KMS-11 (cell line): ENCODE measurements around the gene ASCL2.

Experiments used
- H2AFZ ChIP-seq: fragments of 200-600 bp; sonication (generic); 2 replicates; pipeline ENCODE4 v1.6.1; 2016; ENCODE audit warnings: antibody characterized with exemption, mixed run types, low read depth
- H3K27ac ChIP-seq: fragments of 200-600 bp; sonication (generic); 2 replicates; pipeline ENCODE4 v1.6.1; 2016; ENCODE audit warnings: mild to moderate bottlenecking, mixed run types
- H3K27me3 ChIP-seq: fragments of 200-600 bp; sonication (generic); 2 replicates; pipeline ENCODE4 v1.6.1; 2017; ENCODE audit warnings: mild to moderate bottlenecking, low read depth, mixed run types, moderate library complexity; ENCODE audit not compliant: insufficient read depth
- H3K36me3 ChIP-seq: fragments of 200-600 bp; sonication (generic); 2 replicates; pipeline ENCODE4 v1.6.1; 2017; ENCODE audit warnings: mild to moderate bottlenecking, mixed run types; ENCODE audit not compliant: insufficient read depth
- H3K4me1 ChIP-seq: fragments of 200-600 bp; sonication (generic); 2 replicates; pipeline ENCODE4 v1.6.1; 2016; ENCODE audit warnings: mild to moderate bottlenecking, low read depth, mixed run types; ENCODE audit not compliant: poor library complexity, severe bottlenecking
- H3K4me2 ChIP-seq: fragments of 200-600 bp; sonication (generic); 2 replicates; pipeline ENCODE4 v1.7.0; 2016; ENCODE audit warnings: mild to moderate bottlenecking, mixed run types
- H3K4me3 ChIP-seq: fragments of 200-600 bp; sonication (generic); IDR thresholded peaks from 2 replicates; pipeline ENCODE4 v1.6.1; 2017; ENCODE audit warnings: low read depth, low read length, mixed read lengths; ENCODE audit not compliant: insufficient read depth
- H3K79me2 ChIP-seq: fragments of 200-600 bp; sonication (generic); 2 replicates; pipeline ENCODE4 v1.6.1; 2016; ENCODE audit warnings: low read depth, mixed run types; ENCODE audit not compliant: insufficient read depth
- H3K9ac ChIP-seq: fragments of 200-600 bp; sonication (generic); 2 replicates; pipeline ENCODE4 v1.6.1; 2016; ENCODE audit warnings: mild to moderate bottlenecking, mixed run types
- H4K20me1 ChIP-seq: fragments of 200-600 bp; sonication (generic); 2 replicates; pipeline ENCODE4 v1.6.1; 2016; ENCODE audit warnings: mild to moderate bottlenecking, mixed run types; ENCODE audit not compliant: insufficient read depth
- TF ChIP-seq, protein P1 (sequence below): fragments of 200-600 bp; sonication (generic); conservative IDR thresholded peaks from 2 replicates; pipeline ENCODE4 v1.6.1; 2017; ENCODE audit warnings: low read depth, mild to moderate bottlenecking, antibody characterized with exemption, low read length, moderate library complexity, mixed read lengths

Gene ASCL2

DNA sequence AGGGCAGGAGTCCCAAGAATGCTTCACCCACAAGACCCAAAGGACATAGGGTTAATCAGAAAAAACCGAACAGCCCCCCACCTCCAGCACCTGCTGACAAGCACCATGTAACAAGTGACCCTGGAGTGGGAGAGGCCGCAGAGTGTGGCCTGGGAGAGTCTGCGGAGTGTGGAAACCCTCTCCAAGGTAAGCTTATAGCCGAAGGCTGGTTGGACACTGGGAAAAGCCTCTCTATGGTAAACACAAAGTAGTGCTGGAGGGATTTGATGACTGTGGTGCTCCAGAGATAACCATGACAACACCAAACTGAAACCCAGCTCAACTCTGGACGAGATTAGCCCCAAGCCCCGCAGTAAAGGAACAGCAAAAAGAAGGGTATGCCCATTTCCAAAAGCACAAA lies 19.2 kb downstream of the ASCL2 start:
- H4K20me1 ChIP-seq, result no peaks in the 10 kb centered on the region
- no peaks in the 10 kb centered on the region for H3K4me1 ChIP-seq
- no peaks in the 10 kb centered on the region for H3K79me2 ChIP-seq
- H3K4me2 ChIP-seq, result no peak overlapping the region
- no peaks in the 10 kb centered on the region for H3K36me3 ChIP-seq
- H2AFZ ChIP-seq, result no peak overlapping the region
- no peak overlapping the region for H3K4me3 ChIP-seq
- TF ChIP-seq, protein P1, sequence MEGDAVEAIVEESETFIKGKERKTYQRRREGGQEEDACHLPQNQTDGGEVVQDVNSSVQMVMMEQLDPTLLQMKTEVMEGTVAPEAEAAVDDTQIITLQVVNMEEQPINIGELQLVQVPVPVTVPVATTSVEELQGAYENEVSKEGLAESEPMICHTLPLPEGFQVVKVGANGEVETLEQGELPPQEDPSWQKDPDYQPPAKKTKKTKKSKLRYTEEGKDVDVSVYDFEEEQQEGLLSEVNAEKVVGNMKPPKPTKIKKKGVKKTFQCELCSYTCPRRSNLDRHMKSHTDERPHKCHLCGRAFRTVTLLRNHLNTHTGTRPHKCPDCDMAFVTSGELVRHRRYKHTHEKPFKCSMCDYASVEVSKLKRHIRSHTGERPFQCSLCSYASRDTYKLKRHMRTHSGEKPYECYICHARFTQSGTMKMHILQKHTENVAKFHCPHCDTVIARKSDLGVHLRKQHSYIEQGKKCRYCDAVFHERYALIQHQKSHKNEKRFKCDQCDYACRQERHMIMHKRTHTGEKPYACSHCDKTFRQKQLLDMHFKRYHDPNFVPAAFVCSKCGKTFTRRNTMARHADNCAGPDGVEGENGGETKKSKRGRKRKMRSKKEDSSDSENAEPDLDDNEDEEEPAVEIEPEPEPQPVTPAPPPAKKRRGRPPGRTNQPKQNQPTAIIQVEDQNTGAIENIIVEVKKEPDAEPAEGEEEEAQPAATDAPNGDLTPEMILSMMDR, result no peak
- no peak overlapping the region for H3K9ac ChIP-seq
- H3K27ac ChIP-seq, result no peak overlapping the region
- H3K27me3 ChIP-seq, result peaks cover 67% of the 10 kb centered on the region

DNA sequence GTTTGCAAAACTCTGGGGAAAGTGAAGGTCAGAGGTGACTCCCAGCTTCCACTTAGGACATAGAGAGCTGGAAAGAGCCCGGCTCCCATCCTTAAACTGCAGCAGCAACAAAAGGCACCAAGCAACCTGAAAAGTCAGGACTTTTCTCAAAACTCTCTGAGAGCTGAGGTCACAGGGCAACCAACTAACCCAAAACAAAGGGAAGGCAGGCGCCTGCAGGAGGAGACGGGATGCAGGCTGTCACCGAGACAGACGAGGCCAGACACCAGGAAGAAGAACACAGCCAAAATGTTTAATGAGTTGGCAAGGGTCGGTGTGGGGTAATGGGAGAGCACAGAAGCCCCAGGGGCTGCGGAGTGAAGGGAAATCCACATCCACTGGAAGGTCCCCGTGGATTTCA lies 19.9 kb downstream of the ASCL2 start:
- no peaks in the 10 kb centered on the region for H4K20me1 ChIP-seq
- H3K79me2 ChIP-seq, result no peaks in the 10 kb centered on the region
- no peak overlapping the region for H3K4me2 ChIP-seq
- H3K4me3 ChIP-seq, result no peak overlapping the region
- TF ChIP-seq, protein P1, result no peak
- H3K4me1 ChIP-seq, result no peaks in the 10 kb centered on the region
- H3K27ac ChIP-seq, result no peak overlapping the region
- no peaks in the 10 kb centered on the region for H3K36me3 ChIP-seq
- H2AFZ ChIP-seq, result no peak overlapping the region
- H3K27me3 ChIP-seq, result peaks cover 67% of the 10 kb centered on the region
- H3K9ac ChIP-seq, result no peak overlapping the region

DNA sequence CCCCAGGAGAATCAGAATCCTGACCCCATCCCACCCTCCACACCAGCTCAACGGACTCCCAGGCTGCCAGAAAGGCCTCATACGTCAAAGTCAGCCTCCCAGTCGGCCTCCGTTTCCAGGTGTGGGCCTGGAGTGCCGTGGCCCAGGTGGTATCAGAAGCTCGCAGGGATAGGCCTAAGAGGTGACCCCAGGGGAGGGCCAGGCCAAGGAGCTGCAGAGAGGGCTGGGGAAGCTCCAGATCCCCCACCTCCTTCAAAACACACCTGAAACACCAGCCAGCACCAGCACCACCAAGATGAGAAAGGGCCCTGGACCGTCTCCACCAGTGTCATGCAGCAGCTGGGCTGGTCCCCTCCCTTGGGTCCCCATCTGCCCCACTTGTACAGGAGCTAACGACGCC lies 20.3 kb downstream of the ASCL2 start:
- Histone ChIP-seq H3K9ac (no peak overlapping the region), H3K27ac (no peak overlapping the region), H3K27me3 (peaks cover 66% of the 10 kb centered on the region), H3K4me3 (no peak overlapping the region), H3K4me1 (no peaks in the 10 kb centered on the region), H3K36me3 (no peaks in the 10 kb centered on the region), H4K20me1 (no peaks in the 10 kb centered on the region), H2AFZ (no peak overlapping the region), H3K79me2 (no peaks in the 10 kb centered on the region), H3K4me2 (no peak overlapping the region)
- TF ChIP-seq, protein P1, result no peak

DNA sequence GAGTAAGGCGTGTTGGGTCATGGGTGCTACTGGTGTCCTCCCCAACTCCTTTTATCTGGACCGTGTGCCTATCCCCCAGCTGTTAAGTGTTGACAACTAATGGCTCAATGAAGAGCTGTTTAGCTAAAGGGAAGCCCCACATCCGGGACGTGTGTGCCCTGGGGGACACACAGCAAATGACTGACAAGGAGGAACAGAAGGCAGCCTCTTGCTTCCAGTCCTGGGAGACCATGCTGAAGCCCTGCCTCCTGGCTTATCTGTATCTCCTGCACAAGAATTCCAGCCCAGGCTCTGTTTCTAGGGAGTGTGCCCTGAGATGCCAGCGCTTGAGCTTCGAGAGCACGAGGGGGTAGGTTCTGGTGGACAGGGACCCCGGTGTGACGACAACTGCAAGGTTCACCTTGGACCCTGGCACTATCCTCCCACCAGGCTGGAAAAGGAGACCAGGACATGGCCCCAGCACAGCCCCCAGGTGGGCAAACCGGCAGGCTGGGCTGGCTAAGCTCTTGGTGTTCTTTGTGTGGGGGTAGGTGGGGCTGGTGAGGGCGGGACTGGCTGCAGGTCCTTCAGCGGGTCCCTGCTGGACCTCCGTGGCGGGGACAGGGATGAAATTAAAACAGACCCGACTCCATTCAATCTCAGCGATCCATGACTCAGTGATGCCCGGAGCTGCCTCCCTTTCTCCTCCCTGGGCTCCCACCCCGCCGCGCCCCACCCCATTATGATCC lies 21.0 kb downstream of the ASCL2 start:
- no peaks in the 10 kb centered on the region for H3K4me1 ChIP-seq
- no peak overlapping the region for H3K4me2 ChIP-seq
- TF ChIP-seq, protein P1, result no peak
- H3K9ac ChIP-seq, result no peak overlapping the region
- no peaks in the 10 kb centered on the region for H4K20me1 ChIP-seq
- no peaks in the 10 kb centered on the region for H3K79me2 ChIP-seq
- H3K27me3 ChIP-seq, result peaks cover 68% of the 10 kb centered on the region
- H2AFZ ChIP-seq, result no peak overlapping the region
- H3K4me3 ChIP-seq, result no peak overlapping the region
- no peaks in the 10 kb centered on the region for H3K36me3 ChIP-seq
- no peak overlapping the region for H3K27ac ChIP-seq
